HG03460 (cell line): ENCODE results near the gene GFOD2.
"Not testable (repeated sequence)": the region's sequence is repeated elsewhere in the genome, so short reads cannot be mapped to it uniquely, and the experiment has no call there.

Experiments
- ATAC-seq: cut with Tn5 transposase; IDR thresholded peaks from one replicate; pipeline ENCODE4 v1.9.1; 2021; ENCODE audit not compliant: unreplicated experiment

GFOD2 gene

DNA sequence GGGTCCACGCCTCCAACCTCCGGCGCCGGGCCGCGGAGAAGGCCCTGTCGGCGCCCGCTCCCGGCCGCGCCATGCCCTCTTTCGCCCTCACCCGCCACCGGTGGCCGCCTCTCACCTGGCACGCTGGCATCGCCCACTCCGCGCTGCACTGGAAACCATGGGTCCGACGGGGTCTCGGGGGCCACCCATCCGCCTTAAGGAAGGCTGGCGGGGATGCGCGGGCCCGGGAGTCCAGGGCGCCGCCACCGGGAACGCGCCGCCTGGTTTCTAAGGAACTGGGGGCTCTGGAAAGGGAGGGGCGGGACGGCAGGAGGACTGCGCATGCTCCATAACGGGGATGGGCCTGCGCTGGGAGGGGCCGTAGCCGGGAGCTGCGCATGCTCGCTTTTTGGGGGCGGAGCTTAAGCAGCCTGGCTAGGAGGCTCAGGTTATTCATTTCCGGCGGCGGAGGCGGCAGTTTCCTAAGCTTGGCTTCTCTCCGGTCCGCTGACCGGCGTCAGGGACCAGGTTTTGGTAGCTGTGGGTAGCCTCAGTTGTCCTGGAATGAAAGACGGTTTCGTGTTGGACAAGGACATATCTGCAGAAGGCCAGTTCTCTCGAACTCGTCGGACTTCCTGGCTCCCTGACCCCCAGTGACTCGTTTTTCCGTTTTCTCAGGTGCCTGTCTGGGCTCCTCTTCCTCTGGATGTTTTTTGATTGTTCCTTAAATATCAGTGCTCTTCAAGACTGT is at the start of gene GFOD2:
Gene GFOD2, minus strand, starts transcription at position 269 of the 730 bp plus-strand sequence. CDS start 33,601 bp downstream, outside the sequence.
- peak; percentile 84 for ATAC-seq

DNA sequence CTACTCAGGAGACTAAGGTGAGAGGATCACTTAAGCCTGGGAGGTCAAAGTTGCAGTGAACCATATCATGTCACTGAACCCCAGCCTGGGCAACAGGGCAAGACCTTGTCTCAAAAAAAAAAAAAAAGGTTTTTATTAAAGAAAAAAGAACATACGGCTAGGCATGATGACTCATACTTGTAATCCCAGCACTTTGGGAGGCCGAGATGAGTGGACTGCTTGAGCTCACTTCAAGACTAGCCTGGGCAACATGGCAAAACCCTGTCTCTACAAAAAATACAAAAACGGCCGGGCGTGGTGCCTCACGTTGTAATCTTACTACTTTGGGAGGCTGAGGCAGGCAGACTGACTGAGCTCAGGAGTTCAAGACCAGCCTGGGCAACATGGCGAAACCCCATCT is 48.8 kb upstream of the GFOD2 start:
- ATAC-seq, result no peak

DNA sequence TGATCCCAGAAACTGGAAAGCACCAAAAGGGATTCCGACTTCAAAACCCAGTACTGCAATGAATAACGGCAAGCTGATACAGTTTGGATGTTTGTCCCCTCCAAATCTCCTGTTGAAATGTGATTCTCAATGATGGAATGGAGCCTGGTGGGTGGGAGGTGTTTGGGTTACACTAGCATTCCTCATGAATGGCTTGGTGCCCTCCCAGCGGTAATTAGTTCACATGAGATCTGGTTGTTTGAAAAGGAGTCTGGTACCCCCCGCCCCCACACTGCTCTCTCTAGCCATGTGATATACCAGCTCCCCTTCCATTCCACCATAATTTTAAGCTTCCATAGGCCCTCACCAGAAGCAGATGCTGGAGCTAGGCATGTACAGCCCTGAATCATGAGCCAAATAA is 47.2 kb upstream of the GFOD2 start:
- no peak for ATAC-seq

- no peak for ATAC-seq
These were observed 45.1 kb upstream of the GFOD2 start for GRCh38 chr16:67764158-67764667.

- ATAC-seq, result no peak
These were observed 44.0 kb upstream of the GFOD2 start for GRCh38 chr16:67763066-67763465.

GRCh38 chr16:67762385-67762784 is 43.3 kb upstream of the GFOD2 start:
- ATAC-seq, result no peak

DNA sequence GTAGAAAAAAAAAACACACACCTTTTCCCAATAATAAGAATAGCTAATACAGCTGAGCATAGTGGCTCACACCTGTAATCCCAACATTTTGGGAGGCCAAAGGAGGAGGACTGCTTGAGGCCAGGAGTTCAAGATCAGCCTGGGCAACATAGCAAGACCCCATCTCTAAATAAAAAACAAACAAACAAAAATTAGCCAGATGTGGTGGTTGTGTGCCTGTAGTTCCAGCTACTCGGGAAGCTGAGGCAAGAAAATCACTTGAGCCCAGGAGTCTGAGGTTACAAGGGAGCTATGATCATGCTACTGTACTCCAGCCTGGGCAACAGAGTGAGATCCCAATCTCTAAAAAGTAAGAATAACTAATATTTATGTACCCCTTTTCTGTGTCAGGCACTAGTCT is 42.8 kb upstream of the GFOD2 start:
- ATAC-seq, result no peak

DNA sequence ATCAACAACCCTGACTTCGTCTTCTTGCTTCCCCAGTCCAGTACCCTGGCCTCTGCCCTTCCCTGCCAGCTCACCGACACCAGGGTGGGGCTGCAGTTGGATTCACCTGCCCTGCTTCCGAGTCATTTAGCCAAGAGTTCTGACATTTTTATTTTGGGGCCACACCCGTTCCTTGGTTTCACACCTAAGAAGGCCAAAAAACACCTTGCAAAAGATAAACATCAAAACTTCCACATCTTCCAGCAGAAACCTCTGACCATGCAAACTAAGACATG is 41.8 kb upstream of the GFOD2 start:
- no peak for ATAC-seq

GRCh38 chr16:67760206-67760955 is 41.3 kb upstream of the GFOD2 start:
- ATAC-seq, result no peak

- no peak for ATAC-seq
These were observed 39.9 kb upstream of the GFOD2 start for GRCh38 chr16:67758966-67759365.

DNA sequence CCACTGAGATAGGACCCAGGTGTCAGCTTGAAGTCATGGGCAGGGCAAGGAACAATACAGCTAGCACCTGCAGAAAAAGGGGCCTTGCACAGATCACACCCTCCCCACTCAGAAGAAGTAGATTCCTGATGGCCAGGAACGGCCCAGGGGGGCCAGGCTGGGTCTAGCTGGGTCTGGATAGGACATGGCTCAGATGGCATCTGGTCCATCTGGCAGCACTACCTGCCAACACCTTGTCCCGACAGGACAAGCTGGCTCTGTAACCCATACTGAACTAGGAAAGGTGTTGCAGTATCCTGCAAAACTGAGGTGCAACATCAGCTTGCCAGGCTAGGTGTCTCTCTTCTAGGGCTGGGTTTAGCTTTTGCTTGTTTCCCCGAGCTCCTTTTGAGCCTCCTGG is 38.9 kb upstream of the GFOD2 start:
- ATAC-seq, result no peak

DNA sequence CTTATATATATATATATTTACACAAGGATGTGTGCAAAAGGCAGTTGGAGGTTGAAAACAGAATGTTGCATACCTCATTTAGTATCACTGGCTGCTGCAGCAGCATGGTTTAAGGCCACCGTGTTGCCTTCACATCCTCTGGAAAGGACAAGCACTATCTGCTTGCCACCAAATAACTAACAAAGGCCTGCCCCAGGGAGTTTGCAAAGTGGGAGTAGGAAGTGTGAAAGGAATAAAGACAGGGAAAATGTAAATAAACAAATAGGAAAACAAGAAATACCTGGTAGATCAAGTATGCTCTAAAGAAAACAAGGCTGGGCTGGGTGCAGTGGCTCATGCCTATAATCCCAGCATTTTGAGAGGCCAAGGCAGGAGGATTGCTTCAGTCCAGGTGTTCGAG is 33.5 kb upstream of the GFOD2 start:
- ATAC-seq, result no peak

GRCh38 chr16:67751331-67751730 is 32.2 kb upstream of the GFOD2 start:
- ATAC-seq, result not testable (repeated sequence)

GRCh38 chr16:67750466-67750865 is 31.4 kb upstream of the GFOD2 start:
- ATAC-seq, result peak; percentile 74

- no peak for ATAC-seq
These were observed 30.4 kb upstream of the GFOD2 start for GRCh38 chr16:67749436-67750078.

DNA sequence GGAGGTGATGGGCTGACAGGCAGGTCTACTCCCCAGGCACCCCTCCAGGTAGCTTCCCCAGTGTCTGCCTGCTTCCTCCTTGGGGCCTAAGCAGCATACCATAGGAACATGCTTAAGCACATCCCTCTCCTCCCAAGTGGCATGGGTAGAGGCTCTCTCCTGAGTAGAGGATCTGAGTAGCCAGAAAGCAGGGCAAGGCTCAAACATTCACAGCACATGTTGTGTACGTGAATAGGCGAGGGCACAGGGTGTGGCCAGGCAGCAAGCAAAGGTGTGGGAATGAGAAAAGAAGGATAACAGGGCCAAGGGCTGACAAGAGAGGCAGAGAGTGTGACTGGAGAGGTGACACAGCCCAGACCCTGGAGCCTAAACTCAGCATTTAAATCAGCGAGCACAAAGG is 29.7 kb upstream of the GFOD2 start:
- ATAC-seq, result no peak

- no peak for ATAC-seq
These were observed 27.7 kb upstream of the GFOD2 start for GRCh38 chr16:67746846-67747245.

DNA sequence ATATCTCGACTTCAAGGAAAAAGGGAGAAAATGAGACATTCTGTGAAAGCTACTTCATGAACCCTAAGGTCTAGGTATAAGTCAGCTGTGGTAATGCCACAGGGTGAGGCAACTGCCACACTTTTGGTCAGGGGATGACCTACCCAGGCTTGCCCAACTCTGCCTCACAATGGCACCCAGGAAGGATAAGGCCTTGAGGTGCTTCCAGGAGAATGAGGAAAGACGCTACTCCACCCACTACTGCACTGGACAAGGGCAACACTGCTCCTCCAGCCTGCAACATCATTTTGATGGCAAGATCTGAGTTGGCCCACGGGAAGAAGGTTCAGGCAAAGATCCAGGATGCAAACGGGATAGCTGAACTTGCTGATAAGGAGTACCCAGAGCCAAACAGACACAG is 22.0 kb upstream of the GFOD2 start:
- no peak for ATAC-seq

- ATAC-seq, result no peak
These were observed 21.3 kb upstream of the GFOD2 start for GRCh38 chr16:67740391-67740790.

DNA sequence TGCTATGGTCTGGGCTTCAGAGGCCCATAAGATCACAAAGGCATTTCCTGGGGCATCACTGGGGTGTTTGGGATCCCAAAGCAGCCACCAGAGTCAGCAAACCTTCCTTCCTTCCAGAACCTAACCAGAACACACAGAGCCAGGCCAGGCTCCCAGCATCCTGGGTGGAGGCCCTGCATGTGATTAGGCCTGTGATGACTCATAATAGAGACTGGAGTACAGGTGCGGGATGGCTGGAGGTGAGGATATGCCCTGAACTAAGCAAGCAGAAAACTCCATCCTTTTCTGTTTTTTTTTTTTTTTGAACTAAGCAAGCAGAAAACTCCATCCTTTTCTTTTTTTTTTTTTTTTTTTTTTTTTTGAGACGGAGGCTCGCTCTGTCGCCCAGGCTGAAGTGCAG is 17.7 kb upstream of the GFOD2 start:
- ATAC-seq, result no peak

DNA sequence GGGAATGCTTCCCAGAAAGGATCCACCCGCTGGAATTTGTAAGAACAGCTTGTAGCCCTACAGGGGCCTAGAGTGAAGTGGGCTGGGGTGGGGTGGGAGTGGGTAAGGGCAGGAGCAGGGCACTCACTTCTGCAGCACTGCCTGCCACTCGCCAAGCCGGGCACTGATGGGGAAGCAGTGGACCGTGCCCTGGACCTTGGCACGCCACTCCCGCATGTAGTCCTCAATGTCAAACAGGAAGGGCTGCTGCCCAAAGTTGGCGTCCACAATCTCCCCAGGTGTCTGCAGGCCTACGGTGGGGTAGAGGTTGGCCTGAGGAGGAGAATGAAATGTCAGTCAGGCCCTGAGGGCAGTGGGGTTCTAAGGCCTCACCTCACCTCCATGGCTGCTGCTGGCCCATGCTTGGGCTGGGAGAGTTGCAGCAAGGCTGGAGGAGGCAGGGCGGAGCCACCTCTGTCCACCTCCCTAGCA is 15.7 kb upstream of the GFOD2 start:
- ATAC-seq, result no peak
